ENCODE measurements around the gene BOD1. TPM values are rescaled to one million over a fixed set of nuclear protein-coding genes. Genes with fewer than 3 reads are reported as not detected.

Gene BOD1
- total and polyA plus RNA-seq, 4 donors: 15.1 to 16.0 (median 15.6) TPM

DNA sequence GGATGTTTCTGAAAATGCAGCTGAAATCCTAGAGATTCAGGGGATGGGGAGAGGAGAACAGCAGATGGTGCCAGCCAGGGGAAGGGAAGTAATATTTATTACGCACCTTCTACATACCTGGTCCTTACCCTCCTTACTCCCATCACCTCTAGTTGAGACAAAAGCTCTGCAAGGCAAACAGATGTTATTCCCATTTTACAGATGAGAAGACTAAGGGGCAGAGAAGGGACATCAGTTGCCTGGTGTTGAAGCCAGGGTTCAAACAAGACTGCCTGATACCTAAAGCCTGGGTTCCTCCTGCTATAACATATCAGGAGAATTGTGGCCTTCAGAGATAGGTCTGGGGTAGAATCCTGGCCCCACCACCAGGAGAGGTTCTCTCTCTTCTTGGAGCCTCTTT is 7.3 kb upstream of the BOD1 start:
- H3K27ac ChIP-seq (ENCODE audit: low read depth in 1 of 2, low read length in 2 of 2): peak overlapping the region; percentile 0 to 25
- no peak overlapping the region for H3K4me3 ChIP-seq (ENCODE audit: low read depth in 1 of 3, low read length in 3 of 3)
- H3K9me3 ChIP-seq (ENCODE audit: control insufficient read depth in 4 of 4, low read length in 3 of 4): no peaks in the 10 kb centered on the region
- no peak for DNase-seq (ENCODE audit: low spot score)
- H3K9ac ChIP-seq (ENCODE audit: low read depth in 1 of 2, low read length in 2 of 2): no peak overlapping the region
- H3K27me3 ChIP-seq (ENCODE audit: control insufficient read depth in 4 of 4, insufficient read depth in 4 of 4, low read length in 3 of 4): no peaks in the 10 kb centered on the region
- TF ChIP-seq, protein P1, sequence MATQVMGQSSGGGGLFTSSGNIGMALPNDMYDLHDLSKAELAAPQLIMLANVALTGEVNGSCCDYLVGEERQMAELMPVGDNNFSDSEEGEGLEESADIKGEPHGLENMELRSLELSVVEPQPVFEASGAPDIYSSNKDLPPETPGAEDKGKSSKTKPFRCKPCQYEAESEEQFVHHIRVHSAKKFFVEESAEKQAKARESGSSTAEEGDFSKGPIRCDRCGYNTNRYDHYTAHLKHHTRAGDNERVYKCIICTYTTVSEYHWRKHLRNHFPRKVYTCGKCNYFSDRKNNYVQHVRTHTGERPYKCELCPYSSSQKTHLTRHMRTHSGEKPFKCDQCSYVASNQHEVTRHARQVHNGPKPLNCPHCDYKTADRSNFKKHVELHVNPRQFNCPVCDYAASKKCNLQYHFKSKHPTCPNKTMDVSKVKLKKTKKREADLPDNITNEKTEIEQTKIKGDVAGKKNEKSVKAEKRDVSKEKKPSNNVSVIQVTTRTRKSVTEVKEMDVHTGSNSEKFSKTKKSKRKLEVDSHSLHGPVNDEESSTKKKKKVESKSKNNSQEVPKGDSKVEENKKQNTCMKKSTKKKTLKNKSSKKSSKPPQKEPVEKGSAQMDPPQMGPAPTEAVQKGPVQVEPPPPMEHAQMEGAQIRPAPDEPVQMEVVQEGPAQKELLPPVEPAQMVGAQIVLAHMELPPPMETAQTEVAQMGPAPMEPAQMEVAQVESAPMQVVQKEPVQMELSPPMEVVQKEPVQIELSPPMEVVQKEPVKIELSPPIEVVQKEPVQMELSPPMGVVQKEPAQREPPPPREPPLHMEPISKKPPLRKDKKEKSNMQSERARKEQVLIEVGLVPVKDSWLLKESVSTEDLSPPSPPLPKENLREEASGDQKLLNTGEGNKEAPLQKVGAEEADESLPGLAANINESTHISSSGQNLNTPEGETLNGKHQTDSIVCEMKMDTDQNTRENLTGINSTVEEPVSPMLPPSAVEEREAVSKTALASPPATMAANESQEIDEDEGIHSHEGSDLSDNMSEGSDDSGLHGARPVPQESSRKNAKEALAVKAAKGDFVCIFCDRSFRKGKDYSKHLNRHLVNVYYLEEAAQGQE (IDR thresholded peaks at IDR 0.05): no peak
- TF ChIP-seq, protein P2, sequence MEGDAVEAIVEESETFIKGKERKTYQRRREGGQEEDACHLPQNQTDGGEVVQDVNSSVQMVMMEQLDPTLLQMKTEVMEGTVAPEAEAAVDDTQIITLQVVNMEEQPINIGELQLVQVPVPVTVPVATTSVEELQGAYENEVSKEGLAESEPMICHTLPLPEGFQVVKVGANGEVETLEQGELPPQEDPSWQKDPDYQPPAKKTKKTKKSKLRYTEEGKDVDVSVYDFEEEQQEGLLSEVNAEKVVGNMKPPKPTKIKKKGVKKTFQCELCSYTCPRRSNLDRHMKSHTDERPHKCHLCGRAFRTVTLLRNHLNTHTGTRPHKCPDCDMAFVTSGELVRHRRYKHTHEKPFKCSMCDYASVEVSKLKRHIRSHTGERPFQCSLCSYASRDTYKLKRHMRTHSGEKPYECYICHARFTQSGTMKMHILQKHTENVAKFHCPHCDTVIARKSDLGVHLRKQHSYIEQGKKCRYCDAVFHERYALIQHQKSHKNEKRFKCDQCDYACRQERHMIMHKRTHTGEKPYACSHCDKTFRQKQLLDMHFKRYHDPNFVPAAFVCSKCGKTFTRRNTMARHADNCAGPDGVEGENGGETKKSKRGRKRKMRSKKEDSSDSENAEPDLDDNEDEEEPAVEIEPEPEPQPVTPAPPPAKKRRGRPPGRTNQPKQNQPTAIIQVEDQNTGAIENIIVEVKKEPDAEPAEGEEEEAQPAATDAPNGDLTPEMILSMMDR (IDR thresholded peaks at IDR 0.05; ENCODE audit: low read depth, low read length, missing input control): no peak
- TF ChIP-seq FOXA2 (IDR thresholded peaks at IDR 0.05) (no peak), JUND (IDR thresholded peaks at IDR 0.05) (no peak), RAD21 (IDR thresholded peaks at IDR 0.05) (no peak), YY1 (IDR thresholded peaks at IDR 0.05) (no peak)
- peaks cover 4 to 28% (median 22%) of the 10 kb centered on the region in 4 donors for H3K4me1 ChIP-seq (ENCODE audit: control insufficient read depth in 4 of 4, insufficient read depth in 4 of 4, low read length in 3 of 4)
- 94% methylated on average over 1 of the region's 1 CpG for WGBS
- H3K36me3 ChIP-seq (ENCODE audit: control insufficient read depth in 4 of 4, insufficient read depth in 3 of 4, low read depth in 1 of 4, low read length in 3 of 4): no peaks in the 10 kb centered on the region

DNA sequence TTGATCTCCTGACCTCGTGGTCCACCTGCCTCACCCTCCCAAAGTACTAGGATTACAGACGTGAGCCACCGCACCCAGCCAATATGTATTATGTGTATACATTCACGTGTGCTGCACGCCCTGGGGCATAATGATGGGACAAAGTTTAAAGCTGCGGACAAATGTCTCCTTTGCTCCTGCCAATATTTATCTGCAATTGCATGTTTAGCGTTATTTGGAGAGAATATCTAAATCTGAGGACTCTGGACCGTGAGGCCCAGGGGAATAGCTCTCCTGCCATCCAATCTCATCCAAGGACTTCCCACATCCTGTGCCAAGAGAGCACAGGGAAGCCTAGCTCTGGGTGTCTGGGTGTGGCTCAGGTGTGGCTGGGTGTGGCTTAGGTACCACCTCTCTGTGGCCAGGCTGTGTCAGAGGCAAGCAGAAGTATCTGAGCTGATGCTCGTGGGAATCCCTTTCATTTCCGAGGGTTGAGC is 6.9 kb upstream of the BOD1 start:
- H3K9me3 ChIP-seq (ENCODE audit: control insufficient read depth in 4 of 4, low read length in 3 of 4): no peaks in the 10 kb centered on the region
- no peak overlapping the region for H3K9ac ChIP-seq (ENCODE audit: low read depth in 1 of 2, low read length in 2 of 2)
- H3K27me3 ChIP-seq (ENCODE audit: control insufficient read depth in 4 of 4, insufficient read depth in 4 of 4, low read length in 3 of 4): no peaks in the 10 kb centered on the region
- H3K4me3 ChIP-seq (ENCODE audit: low read depth in 1 of 3, low read length in 3 of 3): no peak overlapping the region
- WGBS: 36% methylated on average over 10 of the region's 10 CpGs
- TF ChIP-seq HNF4A (conservative IDR thresholded peaks at IDR 0.05) (peak; percentile 92 to 96), RXRA (IDR thresholded peaks at IDR 0.05) (peak; percentile 68 to 95), NR2F2 (IDR thresholded peaks at IDR 0.05) (peak; percentile 9), GABPA (IDR thresholded peaks at IDR 0.05 in 1 of 2, conservative IDR thresholded peaks at IDR 0.05 in 1 of 2) (peak in 1 of 2 donors; percentile 32), FOXA2 (IDR thresholded peaks at IDR 0.05) (peak; percentile 74), JUND (IDR thresholded peaks at IDR 0.05) (peak in 1 of 2 donors; percentile 65), EGR1 (IDR thresholded peaks at IDR 0.05; ENCODE audit: low read depth in 2 of 2) (peak in 1 of 2 donors; percentile 76), RAD21 (IDR thresholded peaks at IDR 0.05) (peak; percentile 68 to 70), FOXA1 (IDR thresholded peaks at IDR 0.05) (peak; percentile 19), TAF1 (conservative IDR thresholded peaks at IDR 0.05) (no peak), YY1 (IDR thresholded peaks at IDR 0.05) (peak; percentile 37), SP1 (IDR thresholded peaks at IDR 0.05) (peak; percentile 83), HNF4G (IDR thresholded peaks at IDR 0.05) (peak; percentile 83)
- TF ChIP-seq, protein P3, sequence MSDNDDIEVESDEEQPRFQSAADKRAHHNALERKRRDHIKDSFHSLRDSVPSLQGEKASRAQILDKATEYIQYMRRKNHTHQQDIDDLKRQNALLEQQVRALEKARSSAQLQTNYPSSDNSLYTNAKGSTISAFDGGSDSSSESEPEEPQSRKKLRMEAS (IDR thresholded peaks at IDR 0.05): peak; percentile 77
- TF ChIP-seq, protein P4, sequence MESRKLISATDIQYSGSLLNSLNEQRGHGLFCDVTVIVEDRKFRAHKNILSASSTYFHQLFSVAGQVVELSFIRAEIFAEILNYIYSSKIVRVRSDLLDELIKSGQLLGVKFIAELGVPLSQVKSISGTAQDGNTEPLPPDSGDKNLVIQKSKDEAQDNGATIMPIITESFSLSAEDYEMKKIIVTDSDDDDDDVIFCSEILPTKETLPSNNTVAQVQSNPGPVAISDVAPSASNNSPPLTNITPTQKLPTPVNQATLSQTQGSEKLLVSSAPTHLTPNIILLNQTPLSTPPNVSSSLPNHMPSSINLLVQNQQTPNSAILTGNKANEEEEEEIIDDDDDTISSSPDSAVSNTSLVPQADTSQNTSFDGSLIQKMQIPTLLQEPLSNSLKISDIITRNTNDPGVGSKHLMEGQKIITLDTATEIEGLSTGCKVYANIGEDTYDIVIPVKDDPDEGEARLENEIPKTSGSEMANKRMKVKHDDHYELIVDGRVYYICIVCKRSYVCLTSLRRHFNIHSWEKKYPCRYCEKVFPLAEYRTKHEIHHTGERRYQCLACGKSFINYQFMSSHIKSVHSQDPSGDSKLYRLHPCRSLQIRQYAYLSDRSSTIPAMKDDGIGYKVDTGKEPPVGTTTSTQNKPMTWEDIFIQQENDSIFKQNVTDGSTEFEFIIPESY (IDR thresholded peaks at IDR 0.05): peak; percentile 59
- TF ChIP-seq, protein P1 (IDR thresholded peaks at IDR 0.05): no peak
- TF ChIP-seq, protein P5, sequence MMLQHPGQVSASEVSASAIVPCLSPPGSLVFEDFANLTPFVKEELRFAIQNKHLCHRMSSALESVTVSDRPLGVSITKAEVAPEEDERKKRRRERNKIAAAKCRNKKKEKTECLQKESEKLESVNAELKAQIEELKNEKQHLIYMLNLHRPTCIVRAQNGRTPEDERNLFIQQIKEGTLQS (IDR thresholded peaks at IDR 0.05): peak; percentile 29
- TF ChIP-seq, protein P2 (IDR thresholded peaks at IDR 0.05; ENCODE audit: low read depth, low read length, missing input control): no peak
- H3K27ac ChIP-seq (ENCODE audit: low read depth in 1 of 2, low read length in 2 of 2): peak overlapping the region; percentile 0 to 41
- H3K36me3 ChIP-seq (ENCODE audit: control insufficient read depth in 4 of 4, insufficient read depth in 3 of 4, low read depth in 1 of 4, low read length in 3 of 4): no peaks in the 10 kb centered on the region
- DNase-seq (ENCODE audit: low spot score): no peak
- peaks cover 3 to 24% (median 18%) of the 10 kb centered on the region in 4 donors for H3K4me1 ChIP-seq (ENCODE audit: control insufficient read depth in 4 of 4, insufficient read depth in 4 of 4, low read length in 3 of 4)

All from liver (tissue), 9 donors.